Measurements from ENCODE around the gene DHX29.

DHX29 gene

GRCh38 chr5:55316837-55317236, 9.3 kb upstream of the DHX29 start:
- no peak for DNase-seq (ENCODE audit: low read depth, low spot score)

GRCh38 chr5:55316289-55316688, 8.8 kb upstream of the DHX29 start:
- no peak for DNase-seq (ENCODE audit: low read depth, low spot score)

- DNase-seq (ENCODE audit: low read depth, low spot score): no peak
Measured at GRCh38 chr5:55313870-55314617, 6.5 kb upstream of the DHX29 start.

- no peak for DNase-seq (ENCODE audit: low read depth, low spot score)
Measured at GRCh38 chr5:55308254-55308836, 851 bp upstream of the DHX29 start.

GRCh38 chr5:55306641-55307382, 682 bp downstream of the DHX29 start:
- DNase-seq (ENCODE audit: low read depth, low spot score): no peak

GRCh38 chr5:55305345-55305744, 2.1 kb downstream of the DHX29 start:
- DNase-seq (ENCODE audit: low read depth, low spot score): no peak

DNA sequence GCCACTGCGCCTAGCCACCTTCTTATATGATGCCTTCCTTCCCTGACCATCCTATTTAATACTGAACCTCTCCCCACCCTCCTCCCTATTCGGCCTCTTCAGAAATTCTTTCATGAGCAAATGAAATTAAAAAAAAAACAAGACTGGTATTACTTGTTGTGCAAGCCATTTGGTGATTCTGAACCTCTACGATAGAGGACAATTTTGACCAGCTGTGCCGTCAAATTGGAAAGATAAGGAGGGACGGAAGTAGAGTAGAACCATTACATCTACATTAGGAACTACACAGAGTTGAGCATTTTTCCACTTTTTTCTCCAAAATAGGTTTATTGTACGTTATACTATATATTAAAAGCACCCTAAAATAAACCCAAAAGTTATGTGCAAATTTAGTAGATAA, 2.9 kb downstream of the DHX29 start:
- no peak for DNase-seq (ENCODE audit: low read depth, low spot score)

GRCh38 chr5:55303238-55303690, 4.2 kb downstream of the DHX29 start:
- DNase-seq (ENCODE audit: low read depth, low spot score): peak; percentile 89

DNA sequence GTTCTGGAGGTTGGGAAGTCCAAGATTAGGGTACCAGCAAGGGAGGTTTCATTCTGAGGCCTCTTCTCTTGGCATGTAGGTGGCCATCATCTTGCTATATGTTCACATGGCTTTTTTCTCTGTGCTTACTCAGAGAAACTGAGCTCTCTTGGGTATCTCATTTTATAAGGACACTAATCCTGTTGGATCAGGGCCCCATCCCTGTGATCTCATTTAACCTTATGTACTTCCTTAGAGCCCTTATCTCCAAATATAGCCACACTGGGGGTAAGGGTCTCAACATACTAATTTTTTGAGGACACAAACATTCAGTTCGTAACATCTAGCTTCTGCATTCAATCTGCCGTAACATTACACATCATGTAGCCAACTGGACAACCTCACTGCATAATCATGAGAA, 6.6 kb downstream of the DHX29 start:
- no peak for DNase-seq (ENCODE audit: low read depth, low spot score)

- DNase-seq (ENCODE audit: low read depth, low spot score): no peak
Measured at GRCh38 chr5:55294935-55295334, 12.6 kb downstream of the DHX29 start.

- DNase-seq (ENCODE audit: low read depth, low spot score): no peak
Measured at GRCh38 chr5:55290991-55291390, 16.5 kb downstream of the DHX29 start.

GRCh38 chr5:55289808-55290207, 17.7 kb downstream of the DHX29 start:
- no peak for DNase-seq (ENCODE audit: low read depth, low spot score)

DNA sequence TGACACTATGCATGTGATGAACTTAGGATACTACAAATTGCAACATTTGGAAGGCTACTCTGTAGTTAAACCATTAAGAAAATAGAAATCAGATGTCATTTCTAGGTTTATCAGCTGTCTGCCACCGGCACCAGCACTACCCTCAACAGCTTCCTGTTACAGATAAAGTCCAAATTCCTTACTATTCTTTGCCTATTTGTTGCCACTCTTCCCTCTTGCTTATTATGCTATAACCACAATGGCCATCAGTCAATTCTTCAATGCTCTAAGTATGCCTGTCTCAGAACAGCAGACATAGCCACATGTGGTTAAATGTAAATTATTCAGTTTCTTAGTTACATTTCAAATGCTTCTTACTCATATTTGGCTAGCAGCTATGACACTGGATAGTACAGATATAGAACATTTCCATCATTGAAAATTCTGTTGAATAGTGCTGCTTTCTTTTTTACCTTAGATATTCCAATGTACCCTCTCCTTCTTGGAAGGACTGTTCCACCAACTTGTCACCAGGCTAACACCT, 21.0 kb downstream of the DHX29 start:
- DNase-seq (ENCODE audit: low read depth, low spot score): no peak

GRCh38 chr5:55278778-55279177, 28.7 kb downstream of the DHX29 start:
- peak; percentile 74 for DNase-seq (ENCODE audit: low read depth, low spot score)

DNA sequence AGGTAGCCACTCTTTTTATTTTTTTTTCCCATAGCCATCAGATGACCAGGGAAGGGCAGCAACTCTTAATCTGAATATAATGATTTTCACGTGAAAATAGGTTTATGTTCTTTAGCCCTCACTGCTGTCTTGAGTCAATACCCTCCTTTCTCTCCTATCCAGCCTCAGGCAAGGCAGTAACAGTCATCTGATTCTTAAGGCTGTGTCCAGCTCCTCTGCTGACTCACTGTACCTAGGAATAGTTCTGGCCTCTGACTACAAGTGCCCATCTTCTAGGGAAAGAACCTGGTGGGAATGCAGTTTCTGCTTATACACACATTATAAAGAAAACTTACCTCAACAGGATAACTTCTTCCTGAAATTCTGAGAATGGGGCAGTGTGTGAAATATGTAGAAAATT, 30.7 kb downstream of the DHX29 start:
- DNase-seq (ENCODE audit: low read depth, low spot score): peak; percentile 44

DNA sequence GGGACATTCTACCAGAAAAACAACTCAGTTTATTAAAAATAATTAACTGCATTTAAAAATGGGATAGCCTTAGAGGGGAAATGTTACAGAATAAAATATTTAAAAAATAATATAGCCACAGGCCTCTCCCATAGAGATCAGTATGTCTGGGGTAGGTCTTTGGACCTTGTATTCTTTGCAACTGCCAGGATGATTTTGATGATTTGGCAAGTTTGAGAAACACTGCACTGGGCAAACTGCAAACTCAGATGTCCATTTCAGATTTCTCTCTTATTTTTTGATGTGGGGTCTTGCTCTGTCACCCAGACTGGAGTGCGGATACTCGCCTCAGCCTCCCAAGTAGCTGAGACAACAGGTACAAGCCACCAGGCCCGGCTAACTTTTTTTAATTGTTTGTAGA, 49.2 kb downstream of the DHX29 start:
- no peak for DNase-seq (ENCODE audit: low read depth, low spot score)

DNA sequence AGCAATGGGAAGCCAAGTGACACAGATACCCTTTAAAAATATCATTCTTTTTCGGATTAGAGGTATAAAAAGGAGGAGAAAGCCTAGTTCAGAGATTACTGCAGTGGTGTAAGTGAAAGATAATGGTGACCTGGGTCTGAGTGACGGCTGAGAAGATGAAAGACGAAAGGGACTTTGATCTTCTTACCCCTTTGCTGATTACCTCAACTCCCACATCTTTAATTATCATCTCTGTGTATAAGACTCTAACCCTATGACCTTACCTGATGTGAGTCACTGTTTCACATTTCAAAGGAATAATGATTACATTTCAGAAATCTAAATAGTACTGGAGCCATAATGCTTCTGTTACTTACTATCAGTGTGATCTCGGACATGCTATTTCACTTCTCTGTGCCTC, 52.7 kb downstream of the DHX29 start:
- DNase-seq (ENCODE audit: low read depth, low spot score): no peak

GRCh38 chr5:55250064-55250463, 57.4 kb downstream of the DHX29 start:
- no peak for DNase-seq (ENCODE audit: low read depth, low spot score)

DNA sequence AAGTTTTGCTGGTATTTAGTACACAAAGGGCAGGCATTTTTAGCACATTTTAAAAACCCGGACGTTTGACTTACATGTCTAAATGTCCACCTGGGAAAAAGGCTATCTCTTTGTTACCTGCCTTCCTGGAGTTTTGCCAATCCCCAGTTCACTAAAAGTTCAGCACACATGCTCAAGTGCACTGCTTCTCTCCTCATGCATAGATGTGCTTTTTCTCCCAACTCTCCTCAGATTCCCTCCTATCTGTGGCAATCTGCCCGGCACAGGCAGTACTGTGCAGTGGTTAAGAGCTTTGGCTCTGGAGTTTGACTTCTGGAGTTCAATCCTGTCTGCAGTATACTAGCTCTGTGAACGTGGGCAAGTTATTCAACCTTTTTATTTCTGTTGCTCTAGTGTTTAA, 65.7 kb downstream of the DHX29 start:
- DNase-seq (ENCODE audit: low read depth, low spot score): no peak

- no peak for DNase-seq (ENCODE audit: low read depth, low spot score)
Measured at GRCh38 chr5:55236800-55237199, 70.7 kb downstream of the DHX29 start.

GRCh38 chr5:55234121-55234700, 73.3 kb downstream of the DHX29 start:
- DNase-seq (ENCODE audit: low read depth, low spot score): peak; percentile 54

All from astrocyte of the hippocampus (primary cell).